IPS DF 6.9 (cell line): ENCODE data around the gene MYO1E.

Experiments used
- DNase-seq: peaks from one replicate; pipeline ENCODE4 v3.0.0-alpha.2; 2013; ENCODE audit warnings: low read depth, low spot score
- H3K27ac ChIP-seq: one replicate; pipeline ENCODE4 v1.5.1; 2013; ENCODE audit warnings: low read length, control low read depth
- H3K27me3 ChIP-seq: 2 replicates; pipeline ENCODE4 v1.6.1; 2013; ENCODE audit warnings: mild to moderate bottlenecking, low read length; ENCODE audit not compliant: control insufficient read depth, insufficient read depth
- H3K36me3 ChIP-seq: 2 replicates; pipeline ENCODE4 v1.6.1; 2013; ENCODE audit warnings: low read length; ENCODE audit not compliant: control insufficient read depth, insufficient read depth
- H3K4me1 ChIP-seq: 2 replicates; pipeline ENCODE4 v1.6.1; 2013; ENCODE audit warnings: low read length; ENCODE audit not compliant: control insufficient read depth, insufficient read depth
- H3K4me3 ChIP-seq: 2 replicates; pipeline ENCODE4 v1.5.1; 2013; ENCODE audit warnings: mild to moderate bottlenecking, low read length
- H3K9me3 ChIP-seq: 2 replicates; pipeline ENCODE4 v1.6.1; 2013; ENCODE audit warnings: low read length, inconsistent platforms; ENCODE audit not compliant: control insufficient read depth, insufficient read depth
- WGBS: extraction: QIAGEN DNeasy Blood & Tissue Kit; methylation state at CpG from one replicate; pipeline ENCODE4 v1.1.7; 2013; ENCODE audit warnings: mixed read lengths, missing lambda C conversion rate; ENCODE audit not compliant: insufficient read length, insufficient coverage; 5-methylcytosine and 5-hydroxymethylcytosine counted together

MYO1E gene

GRCh38 chr15:59304807-59305206 lies 67.9 kb downstream of the MYO1E start:
- no peak for DNase-seq
- Histone ChIP-seq H3K36me3 (no peaks in the 10 kb centered on the region; the same call in 1 of the 2 replicates), H3K4me3 (no peak overlapping the region), H3K27me3 (no peaks in the 10 kb centered on the region), H3K4me1 (peaks cover 1% of the 10 kb centered on the region; the same call in 1 of the 2 replicates), H3K27ac (no peak overlapping the region), H3K9me3 (no peaks in the 10 kb centered on the region)
- WGBS, result no CpG with 5 or more reads among the region's 6 CpGs

- Histone ChIP-seq H3K27me3 (no peaks in the 10 kb centered on the region), H3K36me3 (no peaks in the 10 kb centered on the region; the same call in 1 of the 2 replicates), H3K4me3 (no peak overlapping the region), H3K27ac (no peak overlapping the region), H3K4me1 (peaks cover 1% of the 10 kb centered on the region; the same call in 1 of the 2 replicates), H3K9me3 (no peaks in the 10 kb centered on the region)
- WGBS, result no CpG with 5 or more reads among the region's 15 CpGs
- no peak for DNase-seq
Observed at GRCh38 chr15:59304034-59304795, 68.5 kb downstream of the MYO1E start.

GRCh38 chr15:59303633-59304032 lies 69.0 kb downstream of the MYO1E start:
- H3K4me3 ChIP-seq, result no peak overlapping the region
- WGBS, result no CpG with 5 or more reads among the region's 9 CpGs
- no peaks in the 10 kb centered on the region; the same call in 1 of the 2 replicates for H3K36me3 ChIP-seq
- H3K27ac ChIP-seq, result no peak overlapping the region
- no peaks in the 10 kb centered on the region for H3K9me3 ChIP-seq
- DNase-seq, result no peak
- peaks cover 1% of the 10 kb centered on the region; the same call in 1 of the 2 replicates for H3K4me1 ChIP-seq
- no peaks in the 10 kb centered on the region for H3K27me3 ChIP-seq

- Histone ChIP-seq H3K27me3 (no peaks in the 10 kb centered on the region), H3K4me1 (peaks cover 1% of the 10 kb centered on the region; the same call in 1 of the 2 replicates), H3K9me3 (no peaks in the 10 kb centered on the region), H3K36me3 (no peaks in the 10 kb centered on the region; the same call in 1 of the 2 replicates), H3K4me3 (no peak overlapping the region), H3K27ac (no peak overlapping the region)
- DNase-seq, result no peak
- no CpG with 5 or more reads among the region's 8 CpGs for WGBS
Observed at GRCh38 chr15:59303136-59303535, 69.5 kb downstream of the MYO1E start.

GRCh38 chr15:59301527-59301926 lies 71.1 kb downstream of the MYO1E start:
- Histone ChIP-seq H3K36me3 (no peaks in the 10 kb centered on the region; the same call in 1 of the 2 replicates), H3K9me3 (no peaks in the 10 kb centered on the region), H3K27ac (no peak overlapping the region), H3K4me1 (peaks cover 1% of the 10 kb centered on the region; the same call in 1 of the 2 replicates), H3K4me3 (no peak overlapping the region), H3K27me3 (no peaks in the 10 kb centered on the region)
- DNase-seq, result no peak
- no CpG with 5 or more reads among the region's 6 CpGs for WGBS

GRCh38 chr15:59300618-59301139 lies 72.0 kb downstream of the MYO1E start:
- Histone ChIP-seq H3K4me3 (no peak overlapping the region), H3K4me1 (peaks cover 2% of the 10 kb centered on the region; the same call in 1 of the 2 replicates), H3K27ac (no peak overlapping the region), H3K36me3 (no peaks in the 10 kb centered on the region; the same call in 1 of the 2 replicates), H3K27me3 (no peaks in the 10 kb centered on the region), H3K9me3 (no peaks in the 10 kb centered on the region)
- WGBS, result no CpG with 5 or more reads among the region's 6 CpGs
- DNase-seq, result no peak

- Histone ChIP-seq H3K27ac (no peak overlapping the region), H3K9me3 (no peaks in the 10 kb centered on the region), H3K36me3 (no peaks in the 10 kb centered on the region; the same call in 1 of the 2 replicates), H3K4me3 (no peak overlapping the region), H3K27me3 (no peaks in the 10 kb centered on the region), H3K4me1 (peaks cover 2% of the 10 kb centered on the region; the same call in 1 of the 2 replicates)
- no peak for DNase-seq
- no CpG with 5 or more reads among the region's 9 CpGs for WGBS
Observed at GRCh38 chr15:59299929-59300617, 72.6 kb downstream of the MYO1E start.

GRCh38 chr15:59298854-59299250 lies 73.8 kb downstream of the MYO1E start:
- Histone ChIP-seq H3K9me3 (no peaks in the 10 kb centered on the region), H3K4me3 (no peak overlapping the region), H3K27me3 (no peaks in the 10 kb centered on the region), H3K27ac (no peak overlapping the region), H3K36me3 (no peaks in the 10 kb centered on the region; the same call in 1 of the 2 replicates), H3K4me1 (peaks cover 2% of the 10 kb centered on the region; the same call in 1 of the 2 replicates)
- no peak for DNase-seq
- WGBS, result no CpG with 5 or more reads among the region's 3 CpGs

GRCh38 chr15:59298225-59298853 lies 74.3 kb downstream of the MYO1E start:
- Histone ChIP-seq H3K4me1 (peaks cover 2% of the 10 kb centered on the region; the same call in 1 of the 2 replicates), H3K36me3 (no peaks in the 10 kb centered on the region; the same call in 1 of the 2 replicates), H3K4me3 (no peak overlapping the region), H3K9me3 (no peaks in the 10 kb centered on the region), H3K27ac (no peak overlapping the region), H3K27me3 (no peaks in the 10 kb centered on the region)
- DNase-seq, result no peak
- WGBS, result no CpG with 5 or more reads among the region's 8 CpGs

GRCh38 chr15:59296181-59296617 lies 76.5 kb downstream of the MYO1E start:
- no peaks in the 10 kb centered on the region; the same call in 1 of the 2 replicates for H3K36me3 ChIP-seq
- no peak for DNase-seq
- H3K27me3 ChIP-seq, result no peaks in the 10 kb centered on the region
- no peak overlapping the region for H3K4me3 ChIP-seq
- no peak overlapping the region for H3K27ac ChIP-seq
- WGBS, result no CpG with 5 or more reads among the region's 6 CpGs
- no peaks in the 10 kb centered on the region for H3K9me3 ChIP-seq
- peaks cover 2% of the 10 kb centered on the region; the same call in 1 of the 2 replicates for H3K4me1 ChIP-seq
